CMK (cell line): ENCODE results near the gene DLG2.

Source experiments
- DNase-seq: peaks from one replicate; pipeline ENCODE4 v3.0.0-alpha.2; 2010; ENCODE audit warnings: low read depth

DLG2 gene

GRCh38 chr11:83990160-83990733 lies 1636.9 kb downstream of the DLG2 start:
- no peak for DNase-seq

DNA sequence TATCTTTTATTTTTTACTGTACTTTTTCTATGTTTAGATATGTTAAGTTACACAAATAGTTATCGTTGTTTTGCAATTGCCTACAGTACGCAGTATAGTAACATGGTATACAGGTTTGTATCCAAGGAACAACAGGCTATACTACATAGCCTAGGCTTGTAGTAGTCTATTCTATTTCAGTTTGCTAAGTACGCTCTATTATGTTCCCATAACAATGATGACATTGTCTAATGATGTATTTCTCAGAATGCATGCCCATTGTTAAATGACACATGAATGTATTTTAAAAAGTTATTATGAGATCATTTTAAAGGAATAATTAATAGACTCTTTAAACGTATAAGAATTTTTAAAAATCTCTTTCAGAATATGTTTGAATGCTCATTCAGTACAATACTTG lies 1644.3 kb downstream of the DLG2 start:
- no peak for DNase-seq

DNA sequence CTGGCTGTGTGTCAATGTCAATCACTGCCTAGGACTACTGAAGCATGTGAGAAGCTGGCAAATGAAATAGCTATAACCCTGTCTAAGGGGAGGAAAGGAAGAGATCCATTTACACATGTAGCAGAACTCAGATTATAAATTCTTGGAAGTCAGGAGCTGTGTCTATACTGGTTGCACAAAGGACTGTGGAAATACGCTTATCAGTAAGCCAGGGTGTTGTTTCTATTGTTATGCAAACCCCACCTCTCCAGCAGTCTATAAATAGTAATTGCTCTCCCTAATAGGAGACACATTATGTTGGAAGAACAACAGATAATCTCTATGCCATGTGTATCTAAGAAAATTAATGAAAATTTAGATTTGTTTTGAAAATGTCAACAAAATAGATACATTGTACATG lies 1647.6 kb downstream of the DLG2 start:
- no peak for DNase-seq

DNA sequence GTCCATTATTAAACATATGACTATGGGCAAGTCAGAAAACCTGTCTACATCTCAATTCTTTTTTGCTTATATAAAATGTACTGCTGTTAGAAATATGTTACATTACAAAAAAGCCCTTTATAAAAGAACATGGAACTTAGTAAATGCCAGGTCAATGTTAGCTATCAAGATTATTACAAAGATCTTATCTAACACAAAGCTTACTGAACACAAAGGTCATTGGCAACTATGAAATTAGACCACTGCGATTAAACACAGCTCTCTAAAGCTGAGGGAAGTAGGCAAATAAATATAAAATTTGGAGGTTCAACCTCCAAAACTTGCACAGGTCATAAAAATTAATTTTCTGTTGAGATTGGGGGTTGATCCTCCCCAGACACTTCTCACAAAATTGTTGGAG lies 1648.2 kb downstream of the DLG2 start:
- no peak for DNase-seq

- DNase-seq, result no peak
These were observed 1651.1 kb downstream of the DLG2 start for GRCh38 chr11:83976086-83976485.

GRCh38 chr11:83972536-83972935 lies 1654.6 kb downstream of the DLG2 start:
- no peak for DNase-seq

DNA sequence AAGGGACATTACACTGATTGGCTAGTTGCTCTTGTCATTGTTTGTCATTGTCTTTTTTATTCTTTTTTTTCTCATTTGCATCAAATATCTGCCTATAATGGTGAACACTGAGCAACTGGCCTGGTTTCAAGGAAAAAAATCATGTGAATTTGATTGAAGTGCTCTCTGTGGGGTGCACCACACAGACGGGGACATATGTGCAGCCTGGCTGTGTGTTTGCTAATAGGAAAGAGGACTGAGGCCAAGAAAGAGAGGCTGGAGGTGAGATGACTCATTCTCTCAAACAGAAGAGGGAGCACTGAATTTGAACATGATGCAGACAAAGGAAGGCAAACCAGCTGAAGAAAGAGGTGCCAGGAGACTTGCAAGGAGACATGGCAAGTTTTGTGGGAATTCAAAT lies 1656.1 kb downstream of the DLG2 start:
- DNase-seq, result no peak

DNA sequence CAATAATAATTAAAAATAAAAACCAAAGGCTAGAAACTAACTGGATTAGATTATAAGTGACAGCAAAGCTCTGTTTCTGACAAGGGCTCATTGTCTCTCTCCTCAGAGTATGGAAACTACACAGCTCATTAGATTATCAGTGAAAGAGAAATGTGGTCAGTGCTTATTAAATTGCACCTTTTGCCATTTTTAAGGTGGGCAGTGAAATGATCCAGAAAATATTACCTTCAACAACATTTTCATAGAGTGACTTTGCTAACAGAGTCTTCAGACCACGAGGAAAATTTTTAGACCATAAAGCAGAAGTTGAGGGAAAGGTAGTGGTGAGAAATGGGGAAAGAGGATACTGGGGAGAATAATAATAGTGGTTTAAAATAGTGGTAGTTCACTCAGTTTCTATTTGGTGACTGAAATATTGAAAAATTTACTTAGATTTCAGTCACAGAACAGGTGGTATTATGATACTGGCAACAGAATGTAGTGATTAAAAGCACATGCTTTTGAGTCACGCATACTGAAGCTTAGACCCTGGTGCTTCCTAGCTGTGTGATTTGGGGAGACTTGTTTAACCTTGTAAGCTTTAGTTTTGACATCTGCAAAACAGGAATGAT lies 1657.0 kb downstream of the DLG2 start:
- DNase-seq, result no peak

DNA sequence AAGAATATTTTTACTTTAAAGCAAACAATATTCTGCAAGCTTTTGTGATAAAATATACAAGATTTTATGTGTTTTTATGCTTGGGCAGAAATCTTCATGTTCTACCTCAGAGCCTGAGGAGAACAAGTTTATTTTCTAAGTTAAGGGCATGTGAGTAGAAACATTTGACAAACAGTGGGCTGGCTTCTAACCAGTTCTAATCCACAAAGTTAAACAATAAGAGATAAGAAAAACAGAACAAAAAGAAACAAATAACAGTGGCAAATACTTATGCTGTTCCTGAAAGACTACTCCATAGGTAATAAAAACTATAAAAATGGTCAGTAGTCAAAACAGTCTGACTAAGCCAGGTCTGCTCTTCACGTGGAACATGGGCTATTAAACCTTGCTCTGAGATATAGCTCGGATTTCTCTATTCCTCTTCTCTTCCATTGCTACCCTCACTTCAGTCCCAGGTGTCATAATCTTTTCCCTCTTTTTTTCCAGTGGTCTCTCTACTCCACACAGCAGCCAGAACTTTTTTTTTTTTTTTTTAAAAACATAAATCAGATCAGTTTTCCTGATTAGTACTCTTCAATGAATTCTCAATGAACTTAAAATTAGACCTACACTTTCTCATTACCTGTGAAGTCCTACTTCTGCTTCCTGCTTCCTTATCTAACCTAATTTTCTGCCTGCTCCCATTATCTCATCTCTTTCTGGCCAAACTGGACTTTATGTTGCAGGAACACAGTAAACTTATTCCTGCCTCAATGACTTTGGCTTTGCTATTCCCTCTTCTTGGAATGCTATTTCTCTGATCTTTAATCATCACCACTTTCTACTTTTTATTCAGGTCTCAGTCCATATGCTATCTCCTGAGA lies 1669.9 kb downstream of the DLG2 start:
- no peak for DNase-seq

- DNase-seq, result no peak
These were observed 1670.9 kb downstream of the DLG2 start for GRCh38 chr11:83956119-83956697.

DNA sequence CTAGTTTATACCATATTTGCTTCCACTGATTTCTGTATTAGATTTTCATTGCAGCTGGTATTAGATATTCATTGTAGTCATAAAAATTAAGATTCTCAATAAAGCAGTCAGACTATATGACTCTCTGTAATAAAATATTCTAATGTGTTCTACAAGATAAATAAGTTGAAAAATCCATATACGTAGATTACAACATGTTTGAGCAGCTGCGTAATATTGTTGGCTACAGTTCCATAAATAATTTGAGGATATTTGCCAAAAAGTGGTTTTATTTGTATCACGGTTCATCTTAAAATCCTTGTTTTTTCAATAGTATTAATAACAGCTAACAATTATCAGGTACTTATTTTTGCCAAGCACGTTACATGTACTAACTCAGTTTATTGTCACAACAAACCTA lies 1672.4 kb downstream of the DLG2 start:
- DNase-seq, result no peak

DNA sequence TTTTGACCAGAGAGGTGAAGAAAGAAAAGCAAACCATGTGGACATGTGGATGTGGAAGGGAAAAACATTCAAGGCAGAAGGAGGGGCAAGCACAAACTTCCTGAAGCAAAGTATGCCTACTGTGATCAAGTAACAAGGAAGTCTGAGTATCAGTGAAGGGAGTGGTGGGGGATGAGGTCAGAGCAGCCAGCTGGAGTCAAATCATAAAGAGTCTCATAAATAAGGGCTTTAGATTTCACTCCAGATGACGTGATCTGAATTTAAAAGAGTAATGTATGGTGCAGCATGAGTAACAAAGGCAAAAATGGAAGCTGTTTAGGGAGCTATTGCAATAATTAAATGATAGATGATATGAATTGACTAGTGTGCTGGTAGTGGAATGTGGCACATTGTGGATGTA lies 1675.6 kb downstream of the DLG2 start:
- no peak for DNase-seq

- no peak for DNase-seq
These were observed 1678.9 kb downstream of the DLG2 start for GRCh38 chr11:83948200-83948599.

DNA sequence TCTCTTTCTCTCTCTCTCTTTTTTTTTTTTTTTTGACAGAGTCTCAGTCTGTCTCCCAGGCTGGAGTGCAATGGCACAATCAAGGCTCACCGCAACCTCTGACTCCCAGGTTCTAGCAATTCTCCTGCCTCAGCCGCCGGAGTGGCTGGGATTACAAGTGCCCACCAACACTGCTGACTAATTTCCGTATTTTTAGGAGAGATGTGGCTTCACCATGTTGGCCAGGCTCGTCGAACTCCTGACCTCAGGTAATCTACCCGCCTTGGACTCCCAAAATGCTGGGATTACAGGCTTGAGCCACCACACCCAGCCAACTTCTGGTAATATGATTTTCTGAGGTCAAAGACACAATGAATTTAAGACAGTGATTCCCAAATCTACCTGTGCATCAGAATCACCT lies 1681.2 kb downstream of the DLG2 start:
- no peak for DNase-seq

DNA sequence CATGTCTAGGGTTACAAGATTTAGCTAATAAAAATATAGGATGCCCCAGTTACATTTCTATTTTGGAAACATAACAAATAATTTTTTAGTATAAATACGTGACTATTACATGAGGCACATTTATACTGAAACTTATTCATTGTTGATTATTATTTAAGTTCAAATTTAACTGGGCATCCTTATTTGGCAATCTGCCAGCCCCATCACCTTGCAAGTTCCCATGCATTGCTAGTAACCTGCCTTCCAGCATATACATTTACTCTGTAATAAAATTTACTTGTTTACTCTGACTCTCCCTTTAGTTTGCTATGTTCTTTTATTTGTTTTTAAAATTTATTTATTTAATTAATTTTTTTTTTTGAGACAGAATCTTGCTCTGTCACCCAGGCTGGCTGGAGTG lies 1686.1 kb downstream of the DLG2 start:
- no peak for DNase-seq

DNA sequence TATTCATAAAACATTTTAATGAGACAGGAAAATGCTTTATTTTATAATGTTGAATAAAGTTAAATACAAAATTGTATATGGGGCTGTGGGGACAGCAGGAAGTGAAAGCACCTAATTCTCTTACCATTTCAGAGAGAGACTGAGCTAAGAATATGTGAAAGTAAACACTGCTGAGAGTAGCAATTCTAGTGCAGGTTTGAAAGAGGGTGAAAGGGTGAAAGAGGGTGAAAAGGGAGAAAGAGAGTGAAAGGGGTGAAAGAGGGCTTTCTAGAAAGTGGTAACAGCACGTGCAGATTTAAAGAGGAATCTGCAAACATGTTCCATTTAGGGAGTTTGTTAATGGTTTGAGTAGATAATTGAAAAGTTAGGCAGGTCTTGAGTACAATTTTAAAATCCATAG lies 1689.0 kb downstream of the DLG2 start:
- no peak for DNase-seq

DNA sequence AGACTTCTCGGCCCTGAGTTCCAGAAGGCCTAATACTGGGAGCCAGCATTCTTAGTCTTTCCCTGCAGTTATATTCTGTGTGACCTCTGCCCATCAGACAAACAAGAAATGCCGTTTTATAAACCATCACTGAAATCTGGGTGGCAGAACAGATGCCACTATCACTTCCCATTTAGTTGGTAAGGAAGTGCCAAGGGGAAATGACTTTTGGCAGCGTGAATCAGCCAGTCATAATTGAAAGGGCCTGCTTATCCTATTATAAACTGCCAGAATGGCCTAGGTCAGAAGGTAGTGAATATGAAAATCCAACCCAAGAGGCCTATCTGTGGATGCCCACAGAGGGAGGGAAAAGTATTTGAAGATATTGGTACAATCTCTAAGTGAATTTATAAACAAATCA lies 1694.1 kb downstream of the DLG2 start:
- no peak for DNase-seq

DNA sequence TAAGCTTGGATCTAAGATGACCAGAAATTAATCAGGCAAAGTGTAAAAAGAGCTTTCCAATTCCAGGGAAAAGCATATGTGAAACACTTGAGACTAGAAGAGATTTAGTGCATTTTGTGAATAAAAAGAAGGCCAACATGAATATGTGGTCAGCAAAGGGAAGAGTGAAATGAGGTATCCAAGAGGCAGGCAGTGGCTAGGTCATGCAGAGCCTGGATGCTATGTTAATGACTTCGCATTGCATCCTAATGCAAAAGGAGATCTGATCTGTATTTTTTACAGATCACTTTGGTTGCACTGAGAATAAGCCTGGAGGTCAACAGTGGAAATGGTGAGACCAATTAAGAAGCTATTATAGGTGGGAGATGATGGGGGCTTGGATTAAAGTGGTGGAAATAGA lies 1699.7 kb downstream of the DLG2 start:
- no peak for DNase-seq

DNA sequence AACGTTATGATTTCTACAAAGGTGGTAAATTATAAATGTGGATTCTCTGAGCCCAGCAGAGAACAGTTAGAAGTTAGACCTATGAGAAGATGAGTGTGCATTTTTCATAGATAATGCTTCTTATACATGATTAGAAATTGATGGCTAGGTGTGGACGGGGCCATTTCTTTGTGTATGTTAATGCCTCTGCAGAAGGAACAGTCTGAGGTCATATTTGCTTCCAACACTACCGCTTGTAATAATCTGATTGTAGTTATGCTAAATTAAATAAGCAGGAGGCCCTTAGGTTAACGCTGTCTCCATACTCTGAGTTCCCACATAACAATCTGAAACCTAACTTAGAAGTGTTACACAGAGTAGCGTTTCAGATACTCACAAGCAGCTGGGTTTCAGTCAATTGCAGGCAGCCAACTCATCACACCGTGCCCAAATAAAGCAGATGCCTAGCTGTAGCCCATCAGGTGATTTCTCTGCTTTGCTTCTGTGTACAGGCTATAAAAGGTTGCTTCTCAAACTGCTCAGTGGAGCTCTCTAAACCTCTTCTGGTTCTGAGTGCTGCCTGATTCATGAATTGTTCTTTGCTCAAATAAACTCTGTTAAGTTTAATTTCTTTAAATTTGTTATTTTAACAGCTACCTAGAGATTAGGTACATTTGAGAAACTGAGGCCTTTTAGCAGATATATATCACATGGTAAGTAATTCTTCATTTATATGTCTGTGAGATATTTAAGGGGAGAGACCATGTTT lies 1702.2 kb downstream of the DLG2 start:
- no peak for DNase-seq

DNA sequence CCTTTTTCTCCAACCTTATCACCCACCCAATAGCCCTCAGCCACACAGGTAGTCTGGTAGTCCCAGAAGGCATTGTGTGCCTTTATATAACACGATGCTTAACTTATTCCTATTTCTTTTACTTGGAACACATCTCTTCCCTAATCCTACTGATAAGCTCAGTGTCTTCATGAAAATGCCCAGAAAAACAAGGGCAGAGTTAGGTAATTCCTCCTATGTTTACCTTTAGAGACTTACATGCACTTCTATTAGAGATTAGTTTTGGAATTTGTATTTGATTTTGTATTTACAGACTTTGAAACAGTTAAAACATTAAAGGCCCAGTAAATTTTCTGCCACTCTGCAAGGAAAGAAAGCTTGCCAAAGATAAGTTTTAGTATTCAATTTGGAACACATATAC lies 1703.2 kb downstream of the DLG2 start:
- DNase-seq, result no peak

GRCh38 chr11:83922953-83923352 lies 1704.2 kb downstream of the DLG2 start:
- DNase-seq, result no peak

- DNase-seq, result no peak
These were observed 1704.8 kb downstream of the DLG2 start for GRCh38 chr11:83922318-83922717.
